Measurements from ENCODE around the gene PLEKHG3.
"Not testable (repeated sequence)": the region's sequence is repeated elsewhere in the genome, so short reads cannot be mapped to it uniquely, and the experiment has no call there.

The PLEKHG3 gene

GRCh38 chr14:64688811-64689281 is 15.4 kb upstream of the PLEKHG3 start:
- DNase-seq (ENCODE audit: extremely low read depth, low read depth) = no peak
- no peak for TF ChIP-seq CTCF (IDR thresholded peaks at IDR 0.05; ENCODE audit: low read depth, low read length)

GRCh38 chr14:64689289-64689688 is 14.9 kb upstream of the PLEKHG3 start:
- TF ChIP-seq CTCF (IDR thresholded peaks at IDR 0.05; ENCODE audit: low read depth, low read length) = no peak
- no peak for DNase-seq (ENCODE audit: extremely low read depth, low read depth)

GRCh38 chr14:64690607-64691006 is 13.6 kb upstream of the PLEKHG3 start:
- DNase-seq (ENCODE audit: extremely low read depth, low read depth) = not testable (repeated sequence)

- DNase-seq (ENCODE audit: extremely low read depth, low read depth) = no peak
- no peak for TF ChIP-seq CTCF (IDR thresholded peaks at IDR 0.05; ENCODE audit: low read depth, low read length)
These were observed 12.8 kb upstream of the PLEKHG3 start for GRCh38 chr14:64691376-64691775.

- no peak for DNase-seq (ENCODE audit: extremely low read depth, low read depth)
- TF ChIP-seq CTCF (IDR thresholded peaks at IDR 0.05; ENCODE audit: low read depth, low read length) = no peak
These were observed 11.8 kb upstream of the PLEKHG3 start for GRCh38 chr14:64692189-64692985.

GRCh38 chr14:64692986-64693809 is 11.0 kb upstream of the PLEKHG3 start:
- DNase-seq (ENCODE audit: extremely low read depth, low read depth) = no peak

GRCh38 chr14:64693810-64694165 is 10.4 kb upstream of the PLEKHG3 start:
- TF ChIP-seq CTCF (IDR thresholded peaks at IDR 0.05; ENCODE audit: low read depth, low read length) = no peak
- no peak for DNase-seq (ENCODE audit: extremely low read depth, low read depth)

More at GRCh38 chr14:64692986-64693809, 11.0 kb upstream of the PLEKHG3 start:
- no peak for TF ChIP-seq CTCF (IDR thresholded peaks at IDR 0.05; ENCODE audit: low read depth, low read length)
